PC-9 (cell line): Measurements from ENCODE around the gene DIRAS1.

Experiments
- EZH2 ChIP-seq: fragments of 200-600 bp; sonication (generic); IDR thresholded peaks from 2 replicates; pipeline ENCODE4 v1.8.0; 2017; ENCODE audit warnings: antibody characterized with exemption, low read depth
- TF ChIP-seq, protein P1 (sequence below): fragments of 200-600 bp; sonication (generic); conservative IDR thresholded peaks from 2 replicates; pipeline ENCODE4 v1.6.1; 2017; ENCODE audit warnings: mixed run types, antibody characterized with exemption, mild to moderate bottlenecking, moderate library complexity

DNA sequence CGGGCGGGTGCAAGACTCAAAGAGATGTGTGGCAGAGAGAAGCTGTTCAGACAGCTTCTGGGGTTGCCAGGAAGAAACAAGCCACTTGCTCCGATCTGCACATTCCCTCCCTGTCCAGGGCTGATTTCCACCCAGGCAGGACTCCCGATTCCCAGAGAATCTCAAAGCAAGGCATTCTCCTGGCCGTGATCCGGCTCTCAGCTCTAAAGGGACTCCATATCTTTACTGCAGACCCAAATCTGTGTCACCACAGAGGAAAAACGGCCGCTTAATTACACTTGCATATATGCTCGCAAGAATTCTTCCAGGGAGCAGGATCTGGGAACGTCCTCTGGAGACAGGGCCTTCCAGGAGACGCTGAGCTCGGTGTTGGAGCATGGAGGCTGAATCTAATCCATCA is 44.3 kb downstream of the DIRAS1 start:
- TF ChIP-seq, protein P1, sequence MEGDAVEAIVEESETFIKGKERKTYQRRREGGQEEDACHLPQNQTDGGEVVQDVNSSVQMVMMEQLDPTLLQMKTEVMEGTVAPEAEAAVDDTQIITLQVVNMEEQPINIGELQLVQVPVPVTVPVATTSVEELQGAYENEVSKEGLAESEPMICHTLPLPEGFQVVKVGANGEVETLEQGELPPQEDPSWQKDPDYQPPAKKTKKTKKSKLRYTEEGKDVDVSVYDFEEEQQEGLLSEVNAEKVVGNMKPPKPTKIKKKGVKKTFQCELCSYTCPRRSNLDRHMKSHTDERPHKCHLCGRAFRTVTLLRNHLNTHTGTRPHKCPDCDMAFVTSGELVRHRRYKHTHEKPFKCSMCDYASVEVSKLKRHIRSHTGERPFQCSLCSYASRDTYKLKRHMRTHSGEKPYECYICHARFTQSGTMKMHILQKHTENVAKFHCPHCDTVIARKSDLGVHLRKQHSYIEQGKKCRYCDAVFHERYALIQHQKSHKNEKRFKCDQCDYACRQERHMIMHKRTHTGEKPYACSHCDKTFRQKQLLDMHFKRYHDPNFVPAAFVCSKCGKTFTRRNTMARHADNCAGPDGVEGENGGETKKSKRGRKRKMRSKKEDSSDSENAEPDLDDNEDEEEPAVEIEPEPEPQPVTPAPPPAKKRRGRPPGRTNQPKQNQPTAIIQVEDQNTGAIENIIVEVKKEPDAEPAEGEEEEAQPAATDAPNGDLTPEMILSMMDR, result no peak
- no peak for TF ChIP-seq EZH2
